MCF 10A (cell line): Measurements from ENCODE around the gene INHBA. TPM values are rescaled to one million over a fixed set of nuclear protein-coding genes. Genes with fewer than 3 reads are reported as not detected.

Experiments
- Bru-seq: library from RNA; stranded (reverse); fragments of 400-500 nt; gene quantifications from one replicate; lab custom pipeline; 2021; lab: Mats Ljungman, UMichigan
- BruChase-seq, 2 experiments: library from RNA; stranded (reverse); fragments of 400-500 nt; gene quantifications; one replicate each; lab custom pipeline; 2021; lab: Mats Ljungman, UMichigan
- BruUV-seq: library from RNA; stranded (reverse); fragments of 400-500 nt; replicated peaks from 2 replicates; lab custom pipeline; 2021; lab: Mats Ljungman, UMichigan
- CTCF ChIA-PET: fragments of 300-600 bp; sonication (Branson Sonifier 250); formaldehyde crosslinking; extraction: SDS; loops from one replicate; lab custom pipeline; 2021; ENCODE audit warnings: antibody characterized with exemption, inconsistent platforms; lab: Yijun Ruan, JAX
- POLR2A ChIA-PET: fragments of 300-600, 350-650 bp; sonication (Branson Sonifier 250); formaldehyde crosslinking; extraction: SDS; loops from one replicate; lab custom pipeline; 2020; ENCODE audit warnings: antibody characterized with exemption, inconsistent platforms; lab: Yijun Ruan, JAX
- DNase-seq: peaks from one replicate; pipeline ENCODE4 v3.0.0-alpha.2; 2018; ENCODE audit not compliant: unreplicated experiment
- H3K27ac Mint-ChIP-seq: one replicate; pipeline ENCODE4 v1.8.0; 2022; ENCODE audit warnings: mild to moderate bottlenecking, low read depth, mixed read lengths; ENCODE audit not compliant: unreplicated experiment
- H3K27me3 Mint-ChIP-seq: one replicate; pipeline ENCODE4 v1.8.0; 2022; ENCODE audit warnings: mixed read lengths; ENCODE audit not compliant: insufficient read depth, unreplicated experiment
- H3K36me3 Mint-ChIP-seq: one replicate; pipeline ENCODE4 v1.8.0; 2022; ENCODE audit warnings: mild to moderate bottlenecking, moderate library complexity, mixed read lengths; ENCODE audit not compliant: insufficient read depth, unreplicated experiment
- H3K4me1 Mint-ChIP-seq: one replicate; pipeline ENCODE4 v1.8.0; 2022; ENCODE audit warnings: mixed read lengths; ENCODE audit not compliant: insufficient read depth, unreplicated experiment
- H3K4me3 Mint-ChIP-seq: one replicate; pipeline ENCODE4 v1.8.0; 2022; ENCODE audit warnings: mild to moderate bottlenecking, moderate library complexity, mixed read lengths; ENCODE audit not compliant: unreplicated experiment
- H3K9me3 Mint-ChIP-seq: one replicate; pipeline ENCODE4 v1.8.0; 2022; ENCODE audit warnings: mixed read lengths; ENCODE audit not compliant: unreplicated experiment
- CTCF ChIP-seq: fragments of 200-600 bp; IDR thresholded peaks from one replicate; pipeline ENCODE4 v1.8.0; 2022; ENCODE audit warnings: antibody characterized with exemption, mild to moderate bottlenecking; ENCODE audit not compliant: unreplicated experiment
- intact Hi-C: fragments of 100-400 bp; cut with micrococcal nuclease; formaldehyde crosslinking; loops from 2 replicates; pipeline ENCODE4 v1.14.1; 2022
- long read RNA-seq: library from polyadenylated mRNA; stranded (forward); transcript quantifications from one replicate; pipeline ENCODE4 v2.0.0, GENCODE V29; 2022
- total RNA-seq: library from RNA; stranded (reverse); gene quantifications from 2 replicates; pipeline ENCODE4 v1.2.3, GENCODE V29; 2022

INHBA gene
- total RNA-seq (10.0 and 14.3 TPM in 2 replicates), Bru-seq, nascent RNA (percentile 85 among the genes with signal in this experiment), BruChase-seq, experiment 1, labeled RNA remaining after a 6-hour chase (percentile 61 among the genes with signal in this experiment), BruChase-seq, experiment 2, labeled RNA remaining after a 2-hour chase (percentile 77 among the genes with signal in this experiment)
- long read RNA-seq, full-length matches to known transcripts, result 9 of 13 reads
- long read RNA-seq, partial matches to known transcripts, result 1 of 13 reads
- long read RNA-seq, other reads (novel, unspliced or antisense), result 3 of 13 reads

DNA sequence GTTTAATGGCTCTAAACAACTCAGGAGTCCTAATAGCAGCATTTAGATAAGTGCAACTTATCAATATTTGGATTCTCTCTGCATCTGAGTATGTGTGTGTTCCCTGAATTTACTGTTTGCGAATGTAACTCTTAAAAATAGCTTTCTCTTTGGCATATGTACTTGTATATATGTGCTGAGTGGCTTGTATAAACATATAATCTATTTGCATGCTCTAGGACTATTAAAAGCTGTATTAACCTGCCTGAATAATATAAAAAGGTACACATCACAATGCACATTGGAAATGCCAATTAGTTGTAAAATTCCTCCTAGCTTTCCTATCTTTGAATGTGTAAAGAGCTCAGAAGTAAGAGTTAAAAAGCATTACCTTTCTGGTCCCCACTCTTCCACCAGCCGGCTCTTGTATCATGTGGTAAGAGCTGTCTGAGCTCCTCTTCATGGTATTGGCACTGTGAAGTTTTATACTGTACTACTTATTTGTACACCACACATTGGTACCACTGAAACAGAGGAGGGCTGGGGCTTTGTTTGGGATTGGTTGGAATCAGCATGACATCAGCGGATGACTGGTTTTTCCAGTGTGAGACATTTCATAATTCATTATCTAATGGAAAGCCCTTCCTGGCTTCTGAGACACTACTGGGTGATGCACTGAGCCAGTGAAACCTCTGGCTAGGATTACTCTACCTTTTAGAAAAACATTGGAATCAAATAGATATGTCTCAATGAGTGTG, at the start of gene INHBA:
Gene INHBA (minus strand): TSS at position 456 of the 737 bp plus-strand sequence. CDS start 2,716 bp downstream, outside the sequence.
- intact Hi-C loops, result loop anchor here (5.0 kb wide), 2 partner anchors 511 to 1256 kb away; no protein-coding TSS in a partner anchor
- H3K4me3 Mint-ChIP-seq, result peak within 1 kb of the TSS; percentile 85
- H3K9me3 Mint-ChIP-seq, result no peaks in the 10 kb centered on the region
- TSS peak; percentile 81 for BruUV-seq
- H3K27me3 Mint-ChIP-seq, result no peaks in the 10 kb centered on the region
- peak within 1 kb of the TSS; percentile 91 for H3K27ac Mint-ChIP-seq
- H3K4me1 Mint-ChIP-seq, result peaks cover 46% of the 10 kb centered on the region
- H3K36me3 Mint-ChIP-seq, result no peaks in the 10 kb centered on the region
- POLR2A ChIA-PET, result interaction anchor here (0.6 to 1.2 kb wide), 5 partner anchors 9 to 941 kb away, joined by 3 to 5 read pairs (median 3); no protein-coding TSS in a partner anchor
- no peak for TF ChIP-seq CTCF
- DNase-seq, result peak; percentile 47
- CTCF ChIA-PET, result interaction anchor here (0.5 to 6.2 kb wide), 10 partner anchors 9 to 1470 kb away, joined by 3 to 74 read pairs (median 4); no protein-coding TSS in a partner anchor

DNA sequence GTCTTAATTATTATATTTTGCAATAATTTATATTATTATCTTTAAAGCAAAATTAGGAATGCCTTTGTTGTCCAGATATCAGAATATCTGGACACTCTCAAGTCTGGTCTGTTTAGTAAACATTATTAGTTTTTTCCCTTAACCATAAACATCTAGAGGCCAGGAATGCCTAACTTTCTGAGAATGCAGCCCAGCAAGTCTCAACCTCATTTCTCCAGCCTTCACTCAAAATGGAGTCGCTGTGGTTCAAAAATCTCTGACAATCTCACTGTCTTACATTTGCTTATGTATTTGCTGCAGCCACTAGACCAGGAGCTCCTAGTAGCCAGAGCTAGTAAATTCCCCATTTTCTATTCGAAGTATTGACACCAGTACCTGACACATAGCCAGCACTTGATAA, 49.7 kb upstream of the INHBA start:
- no peaks in the 10 kb centered on the region for H3K4me1 Mint-ChIP-seq
- H3K27me3 Mint-ChIP-seq, result no peaks in the 10 kb centered on the region
- POLR2A ChIA-PET, result interaction anchor here (0.7 kb wide), 1 partner anchor 627 kb away, joined by 3 read pairs; no protein-coding TSS in a partner anchor
- H3K4me3 Mint-ChIP-seq, result no peak overlapping the region
- intact Hi-C loops, result no loop called here
- TF ChIP-seq CTCF, result no peak
- BruUV-seq, result no TSS peak
- DNase-seq, result no peak
- no peak overlapping the region for H3K27ac Mint-ChIP-seq
- no peaks in the 10 kb centered on the region for H3K9me3 Mint-ChIP-seq
- no peaks in the 10 kb centered on the region for H3K36me3 Mint-ChIP-seq
- CTCF ChIA-PET, result no interaction called here

DNA sequence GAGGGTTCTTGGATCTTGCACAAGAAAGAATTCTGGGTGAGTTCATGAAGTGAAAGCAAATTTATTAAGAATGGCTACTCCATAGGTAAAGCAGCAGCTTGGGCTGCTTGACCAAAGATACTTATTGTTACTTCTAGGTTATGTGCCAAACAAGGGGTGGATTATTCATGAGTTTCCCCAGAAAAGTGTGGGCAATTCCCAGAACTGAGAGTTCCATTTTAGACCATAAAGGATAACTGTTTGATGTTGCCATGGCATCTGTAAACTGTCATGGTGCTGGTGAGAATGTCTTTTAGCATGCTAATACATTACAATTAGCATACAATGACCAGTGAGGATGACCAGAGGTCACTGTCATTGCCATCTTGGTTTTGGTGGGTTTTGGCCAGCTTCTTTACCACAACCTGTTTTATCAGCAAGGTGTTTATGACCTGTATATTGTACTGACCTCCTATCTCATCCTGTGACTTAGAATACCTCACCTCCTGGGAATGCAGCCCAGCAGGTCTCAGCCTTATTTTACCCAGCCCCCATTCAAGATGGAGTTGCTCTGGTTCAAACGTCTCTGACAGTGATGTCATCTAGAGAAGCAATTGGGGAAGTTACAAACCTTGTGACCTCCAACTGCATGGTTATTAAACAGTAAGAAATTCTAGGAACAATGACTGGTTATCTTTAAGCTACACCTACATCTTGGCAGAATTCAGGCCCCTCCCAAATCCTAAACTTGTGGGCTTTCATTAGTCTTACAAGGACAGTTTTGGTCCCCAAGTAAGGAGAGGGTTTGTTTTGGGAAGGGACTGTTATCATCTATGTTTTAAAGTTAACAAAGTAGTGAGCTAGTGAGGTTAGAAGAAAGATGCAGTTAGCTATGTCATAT, 48.0 kb upstream of the INHBA start:
- intact Hi-C loops, result no loop called here
- ChIA-PET POLR2A (no interaction called here), CTCF (interaction anchor here (0.6 to 1.3 kb wide), 3 partner anchors 20 to 1518 kb away, joined by 3 read pairs; no protein-coding TSS in a partner anchor)
- no peak for DNase-seq
- H3K4me1 Mint-ChIP-seq, result no peaks in the 10 kb centered on the region
- no peaks in the 10 kb centered on the region for H3K27me3 Mint-ChIP-seq
- TF ChIP-seq CTCF, result no peak
- H3K4me3 Mint-ChIP-seq, result no peak overlapping the region
- BruUV-seq, result no TSS peak
- H3K36me3 Mint-ChIP-seq, result no peaks in the 10 kb centered on the region
- no peaks in the 10 kb centered on the region for H3K9me3 Mint-ChIP-seq
- no peak overlapping the region for H3K27ac Mint-ChIP-seq
